Caco-2 (cell line): ENCODE data around the gene B3GNT7. TPM values are rescaled to one million over a fixed set of nuclear protein-coding genes. Genes with fewer than 3 reads are reported as not detected.

ENCODE experiments used
- BruUV-seq: library from RNA; stranded (reverse); fragments of 400-500 nt; replicated peaks from 2 replicates; lab custom pipeline; 2021; lab: Mats Ljungman, UMichigan
- CTCF ChIA-PET: fragments of 300-600 bp; sonication (Branson Sonifier 250); formaldehyde crosslinking; loops from one replicate; lab custom pipeline; 2022; ENCODE audit warnings: antibody characterized with exemption; lab: Charles Lee
- POLR2A ChIA-PET: fragments of 300-600 bp; sonication (Branson Sonifier 250); formaldehyde crosslinking; loops from one replicate; lab custom pipeline; 2022; ENCODE audit warnings: antibody characterized with exemption; lab: Charles Lee
- DNase-seq, 2 experiments: peaks; one replicate each; pipeline versions ENCODE4 v3.0.0 to v3.0.0-alpha.2; 2020 to 2022
- H3K27me3 ChIP-seq: replicated peaks from 2 replicates; pipeline ENCODE4 v1.6.0; 2011; ENCODE audit warnings: low read length; ENCODE audit not compliant: control insufficient read depth, insufficient read depth
- H3K36me3 ChIP-seq: 2 replicates; pipeline ENCODE4 v1.5.1; 2011; ENCODE audit warnings: low read length; ENCODE audit not compliant: control insufficient read depth, insufficient read depth
- H3K4me1 ChIP-seq: fragments of 250-450 bp; sonication (Bioruptor Pico); 2 replicates; pipeline ENCODE4 v1.5.1; 2020; ENCODE audit warnings: mild to moderate bottlenecking
- H3K4me3 ChIP-seq: 2 replicates; pipeline ENCODE4 v1.5.1; 2011; ENCODE audit warnings: low read depth, mild to moderate bottlenecking, control low read depth, low read length
- H3K9me3 ChIP-seq: fragments of 250-450 bp; sonication (Bioruptor Pico); 2 replicates; pipeline ENCODE4 v1.5.1; 2020; ENCODE audit warnings: mild to moderate bottlenecking, moderate library complexity
- H3K27ac Mint-ChIP-seq: one replicate; pipeline ENCODE4 v1.8.0; 2022; ENCODE audit warnings: mixed read lengths; ENCODE audit not compliant: unreplicated experiment
- H3K27me3 Mint-ChIP-seq: one replicate; pipeline ENCODE4 v1.8.0; 2022; ENCODE audit warnings: mixed read lengths; ENCODE audit not compliant: insufficient read depth, unreplicated experiment
- H3K36me3 Mint-ChIP-seq: one replicate; pipeline ENCODE4 v1.8.0; 2022; ENCODE audit warnings: mild to moderate bottlenecking, mixed read lengths; ENCODE audit not compliant: insufficient read depth, unreplicated experiment
- H3K4me1 Mint-ChIP-seq: one replicate; pipeline ENCODE4 v1.8.0; 2022; ENCODE audit warnings: low read depth, mixed read lengths; ENCODE audit not compliant: unreplicated experiment
- H3K4me3 Mint-ChIP-seq: one replicate; pipeline ENCODE4 v1.8.0; 2022; ENCODE audit warnings: mild to moderate bottlenecking, moderate library complexity, mixed read lengths; ENCODE audit not compliant: unreplicated experiment
- H3K9me3 Mint-ChIP-seq: one replicate; pipeline ENCODE4 v1.8.0; 2022; ENCODE audit warnings: mixed read lengths; ENCODE audit not compliant: unreplicated experiment
- CTCF ChIP-seq, 2 experiments: fragments of 200-600 bp in 1 of 2; IDR thresholded peaks; 1 replicate in 1 of 2; 2 replicates in 1 of 2; pipeline versions ENCODE4 v1.5.1 to v1.8.0; 2011 to 2022; ENCODE audit warnings: antibody characterized with exemption in 1 of 2, control low read depth in 1 of 2, inconsistent platforms in 1 of 2, low read depth in 1 of 2, low read length in 1 of 2, mild to moderate bottlenecking in 1 of 2, moderate library complexity in 1 of 2; ENCODE audit not compliant: insufficient read depth in 1 of 2, severe bottlenecking in 1 of 2, unreplicated experiment in 1 of 2
- intact Hi-C: fragments of 100-400 bp; cut with micrococcal nuclease; formaldehyde crosslinking; loops from one replicate; pipeline ENCODE4 v1.10.0; 2022; ENCODE audit not compliant: unreplicated experiment
- total RNA-seq: library from RNA; stranded (reverse); gene quantifications from 2 replicates; pipeline ENCODE4 v1.2.3, GENCODE V29; 2022

B3GNT7 gene
- total RNA-seq, 1 experiment from 2014 or later, result 2.7 TPM

- H3K4me3 Mint-ChIP-seq, result no peak overlapping the region
- Histone ChIP-seq H3K27me3 (no peaks in the 10 kb centered on the region), H3K36me3 (no peaks in the 10 kb centered on the region), H3K4me1 (no peaks in the 10 kb centered on the region), H3K9me3 (no peaks in the 10 kb centered on the region), H3K4me3 (no peak overlapping the region)
- no peaks in the 10 kb centered on the region for H3K4me1 Mint-ChIP-seq
- no peak for TF ChIP-seq CTCF (IDR thresholded peaks at IDR 0.05; ENCODE audit: insufficient read depth in 1 of 2, low read depth in 1 of 2, low read length in 1 of 2, severe bottlenecking in 1 of 2, unreplicated experiment in 1 of 2)
- no peaks in the 10 kb centered on the region for H3K36me3 Mint-ChIP-seq
- DNase-seq, result no peak
- ChIA-PET CTCF (no interaction called here), POLR2A (no interaction called here)
- intact Hi-C loops, result no loop called here
- H3K27ac Mint-ChIP-seq, result no peak overlapping the region
- H3K27me3 Mint-ChIP-seq, result no peaks in the 10 kb centered on the region
- no TSS peak for BruUV-seq
- H3K9me3 Mint-ChIP-seq, result no peaks in the 10 kb centered on the region
These were observed 10.1 kb upstream of the B3GNT7 start for GRCh38 chr2:231385429-231385828.

GRCh38 chr2:231386446-231386845 lies 9.1 kb upstream of the B3GNT7 start:
- Histone ChIP-seq H3K9me3 (no peaks in the 10 kb centered on the region), H3K4me1 (no peaks in the 10 kb centered on the region), H3K27me3 (no peaks in the 10 kb centered on the region), H3K36me3 (no peaks in the 10 kb centered on the region), H3K4me3 (no peak overlapping the region)
- H3K4me1 Mint-ChIP-seq, result no peaks in the 10 kb centered on the region
- no peak for DNase-seq
- H3K27ac Mint-ChIP-seq, result no peak overlapping the region
- no peak overlapping the region for H3K4me3 Mint-ChIP-seq
- H3K27me3 Mint-ChIP-seq, result no peaks in the 10 kb centered on the region
- no peak for TF ChIP-seq CTCF (IDR thresholded peaks at IDR 0.05; ENCODE audit: insufficient read depth in 1 of 2, low read depth in 1 of 2, low read length in 1 of 2, severe bottlenecking in 1 of 2, unreplicated experiment in 1 of 2)
- intact Hi-C loops, result no loop called here
- H3K9me3 Mint-ChIP-seq, result no peaks in the 10 kb centered on the region
- no peaks in the 10 kb centered on the region for H3K36me3 Mint-ChIP-seq
- ChIA-PET POLR2A (no interaction called here), CTCF (no interaction called here)
- no TSS peak for BruUV-seq

- no peak overlapping the region for H3K4me3 ChIP-seq
- no peaks in the 10 kb centered on the region for H3K4me1 ChIP-seq
- BruUV-seq, result no TSS peak
- Mint-ChIP-seq H3K4me1 (no peaks in the 10 kb centered on the region), H3K27me3 (no peaks in the 10 kb centered on the region), H3K4me3 (no peak overlapping the region), H3K27ac (no peak overlapping the region), H3K36me3 (no peaks in the 10 kb centered on the region), H3K9me3 (no peaks in the 10 kb centered on the region)
- no peak for DNase-seq
- ChIA-PET CTCF (interaction anchor here (0.6 kb wide), 1 partner anchor 12 kb away, joined by 3 read pairs; no protein-coding TSS in a partner anchor), POLR2A (no interaction called here)
- no peak for TF ChIP-seq CTCF (IDR thresholded peaks at IDR 0.05; ENCODE audit: insufficient read depth in 1 of 2, low read depth in 1 of 2, low read length in 1 of 2, severe bottlenecking in 1 of 2, unreplicated experiment in 1 of 2)
- H3K27me3 ChIP-seq, result no peaks in the 10 kb centered on the region
- H3K9me3 ChIP-seq, result no peaks in the 10 kb centered on the region
- H3K36me3 ChIP-seq, result no peaks in the 10 kb centered on the region
- intact Hi-C loops, result no loop called here
These were observed 7.4 kb upstream of the B3GNT7 start for GRCh38 chr2:231387904-231388724.
